Measurements from ENCODE around the gene ISYNA1. TPM values are rescaled to one million over a fixed set of nuclear protein-coding genes. Genes with fewer than 3 reads are reported as not detected.

The ISYNA1 gene
- total and polyA plus RNA-seq, 2 experiments from 2014 or later: 191 to 208 TPM

GRCh38 chr19:18427080-18427742, 10.7 kb downstream of the ISYNA1 start:
- peaks cover 36% of the 10 kb centered on the region; the same call in 1 of the 2 replicates for H3K4me1 ChIP-seq (ENCODE audit: insufficient read depth)
- no peak for DNase-seq (ENCODE audit: low spot score)
- H3F3A ChIP-seq (replicated peaks; ENCODE audit: low read depth): peaks cover 3% of the 10 kb centered on the region; the same call in 1 of the 2 replicates
- ATAC-seq: no peak
- no peak overlapping the region for H3K27ac ChIP-seq (ENCODE audit: low read depth)
- no peaks in the 10 kb centered on the region for H3K36me3 ChIP-seq (ENCODE audit: insufficient read depth)
- H4K20me1 ChIP-seq (replicated peaks; ENCODE audit: insufficient read depth): peaks cover 6% of the 10 kb centered on the region; the same call in 1 of the 2 replicates
- TF ChIP-seq JUNB (IDR thresholded peaks at IDR 0.05; ENCODE audit: unreplicated experiment): no peak
- TF ChIP-seq POLR2AphosphoS5 (IDR thresholded peaks at IDR 0.05; ENCODE audit: low read depth): no peak
- TF ChIP-seq ZNF462 (CRISPR knock-in tag; IDR thresholded peaks at IDR 0.05): no peak
- TF ChIP-seq EZH2phosphoT487 (IDR thresholded peaks at IDR 0.05; ENCODE audit: unreplicated experiment): no peak
- no peak for TF ChIP-seq CREB1 (CRISPR knock-in tag; IDR thresholded peaks at IDR 0.05; ENCODE audit: low read depth)
- TF ChIP-seq, protein P1, sequence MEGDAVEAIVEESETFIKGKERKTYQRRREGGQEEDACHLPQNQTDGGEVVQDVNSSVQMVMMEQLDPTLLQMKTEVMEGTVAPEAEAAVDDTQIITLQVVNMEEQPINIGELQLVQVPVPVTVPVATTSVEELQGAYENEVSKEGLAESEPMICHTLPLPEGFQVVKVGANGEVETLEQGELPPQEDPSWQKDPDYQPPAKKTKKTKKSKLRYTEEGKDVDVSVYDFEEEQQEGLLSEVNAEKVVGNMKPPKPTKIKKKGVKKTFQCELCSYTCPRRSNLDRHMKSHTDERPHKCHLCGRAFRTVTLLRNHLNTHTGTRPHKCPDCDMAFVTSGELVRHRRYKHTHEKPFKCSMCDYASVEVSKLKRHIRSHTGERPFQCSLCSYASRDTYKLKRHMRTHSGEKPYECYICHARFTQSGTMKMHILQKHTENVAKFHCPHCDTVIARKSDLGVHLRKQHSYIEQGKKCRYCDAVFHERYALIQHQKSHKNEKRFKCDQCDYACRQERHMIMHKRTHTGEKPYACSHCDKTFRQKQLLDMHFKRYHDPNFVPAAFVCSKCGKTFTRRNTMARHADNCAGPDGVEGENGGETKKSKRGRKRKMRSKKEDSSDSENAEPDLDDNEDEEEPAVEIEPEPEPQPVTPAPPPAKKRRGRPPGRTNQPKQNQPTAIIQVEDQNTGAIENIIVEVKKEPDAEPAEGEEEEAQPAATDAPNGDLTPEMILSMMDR (conservative IDR thresholded peaks at IDR 0.05; ENCODE audit: low read depth in 2 of 2): no peak
- TF ChIP-seq NANOG (IDR thresholded peaks at IDR 0.05; ENCODE audit: borderline replicate concordance): no peak
- no peak for TF ChIP-seq ETS1 (IDR thresholded peaks at IDR 0.05)
- no peak for TF ChIP-seq ZNF114 (CRISPR knock-in tag; IDR thresholded peaks at IDR 0.05)
- TF ChIP-seq STAT1 (IDR thresholded peaks at IDR 0.05; ENCODE audit: unreplicated experiment): no peak
- no peak for TF ChIP-seq ZNF331 (CRISPR knock-in tag; IDR thresholded peaks at IDR 0.05; ENCODE audit: low read depth)
- TF ChIP-seq, protein P2, sequence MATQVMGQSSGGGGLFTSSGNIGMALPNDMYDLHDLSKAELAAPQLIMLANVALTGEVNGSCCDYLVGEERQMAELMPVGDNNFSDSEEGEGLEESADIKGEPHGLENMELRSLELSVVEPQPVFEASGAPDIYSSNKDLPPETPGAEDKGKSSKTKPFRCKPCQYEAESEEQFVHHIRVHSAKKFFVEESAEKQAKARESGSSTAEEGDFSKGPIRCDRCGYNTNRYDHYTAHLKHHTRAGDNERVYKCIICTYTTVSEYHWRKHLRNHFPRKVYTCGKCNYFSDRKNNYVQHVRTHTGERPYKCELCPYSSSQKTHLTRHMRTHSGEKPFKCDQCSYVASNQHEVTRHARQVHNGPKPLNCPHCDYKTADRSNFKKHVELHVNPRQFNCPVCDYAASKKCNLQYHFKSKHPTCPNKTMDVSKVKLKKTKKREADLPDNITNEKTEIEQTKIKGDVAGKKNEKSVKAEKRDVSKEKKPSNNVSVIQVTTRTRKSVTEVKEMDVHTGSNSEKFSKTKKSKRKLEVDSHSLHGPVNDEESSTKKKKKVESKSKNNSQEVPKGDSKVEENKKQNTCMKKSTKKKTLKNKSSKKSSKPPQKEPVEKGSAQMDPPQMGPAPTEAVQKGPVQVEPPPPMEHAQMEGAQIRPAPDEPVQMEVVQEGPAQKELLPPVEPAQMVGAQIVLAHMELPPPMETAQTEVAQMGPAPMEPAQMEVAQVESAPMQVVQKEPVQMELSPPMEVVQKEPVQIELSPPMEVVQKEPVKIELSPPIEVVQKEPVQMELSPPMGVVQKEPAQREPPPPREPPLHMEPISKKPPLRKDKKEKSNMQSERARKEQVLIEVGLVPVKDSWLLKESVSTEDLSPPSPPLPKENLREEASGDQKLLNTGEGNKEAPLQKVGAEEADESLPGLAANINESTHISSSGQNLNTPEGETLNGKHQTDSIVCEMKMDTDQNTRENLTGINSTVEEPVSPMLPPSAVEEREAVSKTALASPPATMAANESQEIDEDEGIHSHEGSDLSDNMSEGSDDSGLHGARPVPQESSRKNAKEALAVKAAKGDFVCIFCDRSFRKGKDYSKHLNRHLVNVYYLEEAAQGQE (IDR thresholded peaks at IDR 0.05; ENCODE audit: unreplicated experiment): no peak
- TF ChIP-seq EZH2 (IDR thresholded peaks at IDR 0.05; ENCODE audit: low read depth, unreplicated experiment): no peak
- Mint-ChIP-seq H3K4me3 (no peak overlapping the region), H3K4me1 (peaks cover 29% of the 10 kb centered on the region), H3K36me3 (ENCODE audit: low read depth) (no peaks in the 10 kb centered on the region), H3K9me3 (no peaks in the 10 kb centered on the region), H3K27ac (no peak overlapping the region), H3K27me3 (ENCODE audit: insufficient read depth, low read depth, poor library complexity) (peaks cover 12% of the 10 kb centered on the region)
- H3K9me2 ChIP-seq (ENCODE audit: insufficient read depth): no peaks in the 10 kb centered on the region
- no peak overlapping the region for H2AFZ ChIP-seq
- H3K79me2 ChIP-seq (replicated peaks; ENCODE audit: insufficient read depth): no peaks in the 10 kb centered on the region
- H3K4me3 ChIP-seq: no peak overlapping the region
- H3K4me2 ChIP-seq: no peak overlapping the region
- no peaks in the 10 kb centered on the region for H3K27me3 ChIP-seq (ENCODE audit: insufficient read depth)
